ENCODE data around the gene CILP.
"Not testable (repeated sequence)": the region's sequence is repeated elsewhere in the genome, so short reads cannot be mapped to it uniquely, and the experiment has no call there.

CILP gene, protein sequence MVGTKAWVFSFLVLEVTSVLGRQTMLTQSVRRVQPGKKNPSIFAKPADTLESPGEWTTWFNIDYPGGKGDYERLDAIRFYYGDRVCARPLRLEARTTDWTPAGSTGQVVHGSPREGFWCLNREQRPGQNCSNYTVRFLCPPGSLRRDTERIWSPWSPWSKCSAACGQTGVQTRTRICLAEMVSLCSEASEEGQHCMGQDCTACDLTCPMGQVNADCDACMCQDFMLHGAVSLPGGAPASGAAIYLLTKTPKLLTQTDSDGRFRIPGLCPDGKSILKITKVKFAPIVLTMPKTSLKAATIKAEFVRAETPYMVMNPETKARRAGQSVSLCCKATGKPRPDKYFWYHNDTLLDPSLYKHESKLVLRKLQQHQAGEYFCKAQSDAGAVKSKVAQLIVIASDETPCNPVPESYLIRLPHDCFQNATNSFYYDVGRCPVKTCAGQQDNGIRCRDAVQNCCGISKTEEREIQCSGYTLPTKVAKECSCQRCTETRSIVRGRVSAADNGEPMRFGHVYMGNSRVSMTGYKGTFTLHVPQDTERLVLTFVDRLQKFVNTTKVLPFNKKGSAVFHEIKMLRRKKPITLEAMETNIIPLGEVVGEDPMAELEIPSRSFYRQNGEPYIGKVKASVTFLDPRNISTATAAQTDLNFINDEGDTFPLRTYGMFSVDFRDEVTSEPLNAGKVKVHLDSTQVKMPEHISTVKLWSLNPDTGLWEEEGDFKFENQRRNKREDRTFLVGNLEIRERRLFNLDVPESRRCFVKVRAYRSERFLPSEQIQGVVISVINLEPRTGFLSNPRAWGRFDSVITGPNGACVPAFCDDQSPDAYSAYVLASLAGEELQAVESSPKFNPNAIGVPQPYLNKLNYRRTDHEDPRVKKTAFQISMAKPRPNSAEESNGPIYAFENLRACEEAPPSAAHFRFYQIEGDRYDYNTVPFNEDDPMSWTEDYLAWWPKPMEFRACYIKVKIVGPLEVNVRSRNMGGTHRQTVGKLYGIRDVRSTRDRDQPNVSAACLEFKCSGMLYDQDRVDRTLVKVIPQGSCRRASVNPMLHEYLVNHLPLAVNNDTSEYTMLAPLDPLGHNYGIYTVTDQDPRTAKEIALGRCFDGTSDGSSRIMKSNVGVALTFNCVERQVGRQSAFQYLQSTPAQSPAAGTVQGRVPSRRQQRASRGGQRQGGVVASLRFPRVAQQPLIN

DNA sequence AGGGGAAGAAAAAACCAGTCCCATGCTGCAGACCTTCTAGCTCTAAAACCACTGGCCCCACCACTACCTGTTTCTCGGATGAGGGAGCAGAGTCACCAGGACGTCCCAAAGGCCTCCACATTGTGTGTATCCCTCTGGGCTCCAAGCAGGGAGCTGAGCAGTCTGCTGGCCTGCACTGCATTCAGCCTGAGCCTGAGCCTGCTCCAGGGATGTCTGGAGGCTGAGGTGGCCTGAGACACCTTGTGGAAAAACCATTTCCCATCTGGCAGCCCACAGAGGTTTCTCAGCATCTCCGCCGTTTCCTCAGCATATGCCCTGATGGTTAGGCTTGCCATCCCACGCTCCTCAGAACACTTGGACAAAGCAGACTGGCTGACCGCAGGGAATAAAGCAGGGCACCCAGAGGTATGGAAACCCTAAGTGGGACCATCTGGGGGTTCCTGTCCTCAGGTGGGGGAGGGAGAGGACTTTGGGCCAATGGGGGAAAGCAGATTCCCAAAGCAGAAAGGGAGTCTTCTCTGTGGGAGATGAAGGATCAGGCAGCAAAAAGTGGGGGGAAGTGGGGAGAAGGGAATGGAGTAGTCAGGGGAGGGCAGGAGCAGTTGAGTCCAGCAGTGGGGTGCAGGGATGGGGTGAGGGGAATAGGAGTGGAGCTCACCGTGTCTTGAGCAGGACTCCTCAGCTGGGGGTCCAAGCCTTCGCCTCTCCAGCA lies at the start of gene CILP:
CILP (minus strand) TSS at position 704 of the 712 bp plus-strand sequence. CDS start 1,718 bp downstream, outside the sequence.
- no peak for DNase-seq

DNA sequence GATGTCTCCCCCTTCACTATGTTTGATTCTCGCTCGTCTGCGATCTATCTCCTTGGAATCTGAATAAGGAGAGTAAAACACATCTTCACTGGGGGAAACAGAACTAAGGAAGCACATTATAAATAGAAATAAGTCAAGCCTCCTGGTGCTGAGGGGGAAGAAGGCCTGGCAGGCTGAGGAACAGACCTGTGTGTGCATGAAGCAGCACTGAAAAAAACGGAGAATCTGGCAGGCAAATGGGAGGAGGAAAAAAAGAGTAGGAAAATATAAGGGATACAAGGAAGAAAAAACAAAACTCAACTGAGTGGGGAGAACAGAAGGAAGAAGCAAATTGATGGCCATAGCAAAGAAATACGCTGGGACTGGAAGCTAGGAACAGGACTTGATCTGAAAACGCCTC lies 49.7 kb upstream of the CILP start:
- no peak for DNase-seq

DNA sequence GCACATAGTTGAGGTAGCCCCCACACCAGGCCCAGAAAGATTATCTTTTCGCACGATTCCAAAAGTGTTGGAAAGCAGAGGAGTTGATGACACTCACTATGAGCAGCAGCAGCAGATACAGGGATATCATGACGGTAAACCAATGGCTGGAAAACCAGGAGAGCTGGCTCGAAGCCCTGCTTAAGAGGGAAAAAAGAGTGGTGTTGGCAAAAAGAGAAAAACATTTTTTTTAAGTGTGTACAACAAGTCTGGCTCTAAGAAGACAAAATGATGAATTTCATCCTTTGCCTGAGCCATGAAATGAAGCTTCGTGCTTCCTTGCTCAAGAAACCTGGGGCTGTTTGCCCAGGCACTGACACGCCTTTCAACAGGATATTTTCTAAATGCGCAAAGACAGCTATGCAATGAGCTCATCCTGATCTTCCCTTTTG lies 48.1 kb upstream of the CILP start:
- no peak for DNase-seq

DNA sequence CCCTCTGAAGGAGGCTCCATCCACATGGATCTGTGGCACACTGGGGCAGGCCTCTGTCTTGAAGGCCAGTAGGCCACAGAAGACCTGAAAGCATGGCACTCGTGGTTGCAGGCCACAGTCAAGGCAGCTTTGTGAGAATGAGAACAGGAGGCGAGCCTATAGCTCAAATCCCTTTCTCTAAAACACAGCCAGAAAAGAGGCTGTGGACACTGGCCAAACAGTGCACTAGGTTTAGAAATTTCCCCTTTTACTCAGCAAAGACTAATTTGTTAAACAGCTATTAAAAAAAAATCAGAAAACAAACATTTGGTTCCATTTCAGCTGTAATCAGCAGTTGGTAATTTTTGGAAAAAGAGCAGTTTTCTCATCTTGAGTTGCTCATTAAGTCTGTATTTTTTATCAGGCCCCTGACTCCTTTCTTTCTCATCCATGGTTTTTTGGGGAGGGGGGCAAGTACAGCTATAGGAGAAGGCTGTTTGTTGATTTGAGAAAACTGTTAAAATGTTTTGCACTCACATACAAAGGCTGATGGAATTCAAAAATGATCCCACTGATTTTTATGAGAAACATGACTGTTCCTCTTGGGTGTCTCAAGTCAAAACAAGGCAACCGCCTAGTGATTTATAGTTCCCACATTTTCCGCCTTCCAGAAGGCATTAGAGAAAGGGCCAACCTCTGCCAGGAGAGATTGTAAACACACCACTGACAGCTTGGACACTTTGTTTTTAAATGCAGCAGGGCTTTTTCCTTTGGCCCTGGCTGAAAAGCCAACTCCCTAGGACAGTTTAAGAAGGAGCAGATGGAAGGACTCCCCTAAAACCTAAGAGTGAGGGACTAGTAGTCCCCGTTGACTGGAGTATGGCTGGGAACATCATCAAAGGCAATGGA lies 47.3 kb upstream of the CILP start:
- no peak for DNase-seq

DNA sequence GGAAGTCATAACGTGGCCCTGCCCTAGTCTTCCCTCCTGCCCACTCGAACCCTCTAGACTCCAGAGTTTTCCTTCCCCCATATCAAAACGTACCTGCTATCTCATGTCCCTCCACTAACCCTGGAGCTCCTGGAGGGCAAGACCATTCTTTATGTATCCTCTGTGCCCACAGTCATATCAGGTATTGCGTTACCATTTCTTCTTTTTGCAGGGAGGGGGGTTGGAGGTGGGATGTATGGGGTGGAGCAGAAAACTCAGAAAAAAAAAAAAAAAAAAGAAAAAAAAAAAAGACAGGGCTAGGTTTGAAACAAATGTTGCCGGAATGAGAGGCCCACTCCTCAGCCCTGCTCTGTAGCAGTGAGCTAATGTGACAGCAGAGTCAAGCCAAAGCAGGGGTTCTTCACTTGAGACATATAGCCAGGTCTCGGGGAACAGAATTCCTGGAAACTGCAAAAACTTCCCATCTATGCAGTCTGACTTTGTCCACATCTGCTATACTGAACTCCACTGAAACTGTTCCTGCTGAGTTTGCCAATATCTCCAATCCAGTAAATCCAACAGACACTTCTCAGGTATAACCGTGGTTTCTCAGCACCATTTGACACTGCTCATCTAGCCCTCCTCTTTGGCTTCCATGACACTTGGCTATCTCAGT lies 44.3 kb upstream of the CILP start:
- no peak for DNase-seq

DNA sequence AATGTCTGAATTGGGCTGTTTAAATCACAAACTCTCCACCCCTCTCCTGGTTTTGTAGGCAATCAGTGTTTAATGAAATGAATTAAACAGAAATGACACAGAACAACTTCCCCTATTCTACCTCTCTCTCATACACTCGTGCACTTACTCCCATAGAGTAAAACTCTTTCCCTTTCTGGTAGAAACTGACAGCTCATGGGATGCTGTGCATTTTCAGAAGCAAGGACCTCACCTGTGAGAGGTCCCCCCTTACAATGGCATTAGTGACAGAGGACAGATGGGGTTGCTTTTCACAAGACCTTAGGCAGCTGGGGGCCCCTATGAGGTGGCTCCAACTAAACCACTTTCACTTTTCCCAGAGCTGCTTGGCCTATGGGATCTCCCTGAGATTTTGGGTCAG lies 43.5 kb upstream of the CILP start:
- DNase-seq: no peak

DNA sequence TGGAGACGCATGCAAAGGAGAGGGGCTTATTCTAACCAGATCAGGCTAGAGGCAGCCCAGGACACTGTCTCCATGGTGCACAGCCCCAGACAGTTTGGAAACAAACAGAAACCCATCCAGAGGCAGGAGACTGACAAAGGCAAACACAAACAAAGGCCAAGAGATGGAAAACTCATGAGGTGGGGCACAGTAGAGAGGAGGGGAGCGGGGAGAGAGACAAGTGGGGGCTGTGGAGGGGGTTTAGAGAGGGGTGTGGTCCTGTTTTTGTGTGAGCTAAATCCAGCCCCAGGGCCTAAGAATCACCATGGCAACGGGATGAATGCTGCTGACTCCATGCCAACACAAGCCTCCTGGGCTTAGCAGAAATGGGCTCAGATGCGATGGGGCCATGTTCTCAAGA lies 43.1 kb upstream of the CILP start:
- no peak for DNase-seq

DNA sequence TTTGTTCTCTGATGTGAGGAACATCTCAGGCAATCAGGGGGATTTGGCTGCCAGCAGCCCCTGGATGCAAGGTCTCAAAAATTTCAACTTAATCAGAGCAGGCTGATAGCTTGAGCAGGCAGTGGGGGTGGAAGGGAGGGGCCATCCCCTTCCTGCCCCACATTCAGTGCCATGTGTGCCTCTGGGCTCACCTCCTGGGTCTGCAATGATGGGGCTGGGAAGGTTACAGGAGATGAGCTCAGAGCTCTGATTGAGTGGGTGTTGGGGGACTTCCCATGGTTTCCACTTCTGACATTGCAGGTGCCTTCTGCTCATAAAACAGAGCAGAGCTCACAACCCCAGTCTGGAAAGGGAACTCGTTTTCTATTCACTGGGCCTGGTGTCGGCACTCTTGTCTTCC lies 38.4 kb upstream of the CILP start:
- DNase-seq: peak; percentile 84

DNA sequence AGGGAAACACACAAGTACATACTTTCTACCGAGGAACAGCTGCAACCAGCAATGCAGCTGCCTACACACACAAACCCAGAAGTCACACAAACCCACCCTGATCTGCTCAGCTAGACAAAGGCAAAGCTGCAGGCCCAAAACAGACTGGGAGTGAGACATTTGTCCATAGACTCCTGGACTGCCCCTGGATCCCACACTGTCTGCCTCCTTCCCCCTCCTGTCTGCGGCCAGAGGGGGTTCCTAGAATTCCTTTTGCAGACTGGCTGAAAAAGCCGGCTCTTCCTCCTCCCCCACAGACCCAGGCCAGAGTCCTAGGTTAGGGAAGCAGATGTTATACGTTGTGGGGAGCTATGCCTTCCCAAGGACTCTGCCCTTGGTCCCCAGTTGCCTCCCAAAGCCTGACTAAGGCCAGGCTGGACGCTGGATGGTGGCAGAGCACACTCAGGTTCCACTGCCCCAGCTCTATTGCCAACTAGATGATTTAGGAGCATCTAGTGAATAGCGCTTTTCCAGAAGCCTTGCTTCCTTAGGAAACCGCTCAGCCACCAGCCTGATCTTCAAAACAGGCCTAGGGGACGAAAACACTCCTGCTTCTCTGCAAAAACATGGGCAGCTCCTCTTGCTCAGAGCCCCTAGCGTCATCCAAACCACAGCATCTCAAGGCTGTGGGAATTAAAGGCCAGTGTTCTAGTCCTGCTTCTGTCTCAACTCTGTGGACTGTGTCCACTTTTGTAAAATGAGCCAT lies 37.4 kb upstream of the CILP start:
- DNase-seq: no peak

DNA sequence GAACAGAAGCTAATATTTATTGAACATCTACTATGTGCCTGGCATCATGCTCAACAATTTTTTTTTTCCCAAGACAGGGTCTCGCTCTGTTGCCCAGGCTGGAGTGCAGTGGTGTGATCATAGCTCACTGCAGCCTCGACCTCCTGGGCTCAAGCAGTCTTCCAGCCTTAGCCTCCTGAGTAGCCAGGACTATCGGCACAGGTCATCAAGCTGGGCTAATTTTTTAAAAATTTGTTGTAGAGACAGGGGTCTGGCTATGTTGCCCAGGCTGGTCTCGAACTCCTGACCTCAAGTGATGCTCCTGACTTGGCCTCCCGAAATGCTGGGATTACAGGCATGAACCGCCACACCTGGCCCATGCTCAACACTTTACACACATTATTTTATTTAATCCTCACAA lies 35.7 kb upstream of the CILP start:
- no peak for DNase-seq

DNA sequence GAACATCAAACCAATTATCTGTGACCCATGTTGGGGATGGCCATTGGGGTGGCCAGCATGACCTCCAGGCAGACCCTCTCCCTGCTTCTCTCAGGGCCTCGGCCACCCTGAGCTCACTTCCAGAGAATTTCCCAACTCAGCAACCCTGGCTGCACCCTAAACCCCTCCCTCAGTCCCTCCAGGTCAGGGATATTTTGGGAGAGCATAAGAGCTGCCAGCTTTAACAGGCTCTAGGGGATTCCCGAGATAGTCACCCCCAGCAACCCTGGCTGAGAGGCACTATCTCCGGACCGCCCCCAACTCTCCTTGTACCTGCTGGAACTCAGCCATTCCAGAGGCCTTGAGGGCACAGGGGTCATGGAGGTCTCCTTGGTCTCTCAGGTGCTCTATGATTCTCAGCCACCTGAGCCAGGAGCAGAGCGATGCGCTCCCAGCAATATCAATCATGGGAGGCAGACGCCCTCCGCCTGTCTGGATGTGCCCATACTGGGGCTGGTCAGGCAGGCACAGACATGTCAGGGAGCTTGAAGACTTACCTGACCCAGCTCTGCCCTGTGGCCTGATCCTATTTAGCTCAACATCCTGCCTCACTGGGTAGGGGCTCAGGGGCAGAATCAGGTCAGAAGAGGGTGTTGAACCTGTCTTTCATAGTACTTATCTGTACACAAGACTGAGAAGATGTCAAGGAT lies 34.9 kb upstream of the CILP start:
- DNase-seq: no peak

DNA sequence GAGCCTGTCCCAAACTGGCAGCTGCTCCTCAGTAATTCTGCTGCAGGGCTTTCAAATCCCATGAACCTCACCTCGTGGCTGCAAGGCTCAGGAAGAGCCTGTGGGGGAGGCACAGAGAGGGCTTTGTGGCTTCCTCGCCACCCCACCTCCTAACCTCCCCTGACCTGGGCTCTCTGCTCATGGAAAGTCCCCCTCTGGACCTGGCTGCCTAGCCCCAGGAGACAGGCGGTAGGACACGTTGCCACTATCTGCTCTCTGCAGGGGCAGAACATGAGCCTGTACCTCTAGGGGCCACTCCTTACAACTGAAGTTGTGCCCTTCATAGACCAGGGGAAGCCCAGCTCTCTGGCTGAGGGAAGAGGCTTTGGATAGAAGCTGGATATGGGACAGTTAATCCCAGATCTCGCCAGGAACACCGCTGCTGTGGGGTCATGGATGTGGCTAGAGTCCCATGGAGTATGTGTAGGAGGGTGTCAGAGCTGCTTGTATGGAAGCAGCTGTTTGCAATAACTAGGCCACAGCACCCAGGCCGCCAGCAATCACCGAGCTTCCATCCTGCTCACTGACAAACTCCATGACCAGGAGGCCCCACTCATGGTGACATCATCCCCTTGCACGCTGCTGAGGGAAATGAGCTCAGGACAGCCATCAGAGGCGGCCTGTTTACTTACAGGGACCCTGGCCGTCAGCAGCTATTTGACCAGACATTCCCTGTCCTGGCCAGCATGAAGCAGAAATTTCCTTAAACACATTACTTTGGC lies 34.0 kb upstream of the CILP start:
- DNase-seq: no peak

DNA sequence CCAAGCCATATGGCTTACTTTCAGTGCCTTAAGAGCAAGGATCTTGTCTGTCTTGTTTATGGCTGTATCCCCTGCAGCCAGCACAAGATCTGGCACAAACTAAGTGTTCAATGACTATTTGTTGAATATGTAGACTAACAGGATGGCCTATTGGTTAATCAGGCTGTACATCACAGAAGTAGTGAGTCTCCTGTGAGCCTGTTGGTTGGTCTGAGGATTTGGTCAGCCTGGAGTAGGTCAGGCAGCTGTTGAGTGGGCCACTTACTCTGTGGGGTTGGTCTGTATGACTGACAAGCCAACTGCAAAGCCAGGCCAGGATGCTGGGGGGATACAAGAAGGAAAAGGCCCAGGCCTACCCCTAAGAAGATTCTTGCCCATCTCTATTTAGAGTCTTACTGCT lies 33.4 kb upstream of the CILP start:
- DNase-seq: no peak

DNA sequence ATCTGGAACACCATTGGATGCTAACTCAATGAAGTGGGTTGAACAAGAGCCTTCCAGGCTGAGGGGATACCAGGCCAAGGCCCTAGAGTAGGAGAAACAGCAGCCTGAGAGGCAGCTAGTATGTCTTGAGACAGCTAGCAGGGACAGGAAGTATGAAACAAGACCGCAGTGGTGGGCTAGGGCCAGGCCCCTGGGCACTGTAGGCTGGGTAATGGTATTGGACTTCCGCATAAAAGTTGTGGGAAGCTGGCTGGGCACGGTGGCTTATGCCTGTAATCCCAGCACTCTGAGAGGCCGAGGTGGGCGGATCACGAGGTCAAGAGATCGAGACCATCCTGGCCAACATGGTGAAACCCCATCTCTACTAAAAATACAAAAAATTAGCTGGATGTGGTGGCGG lies 25.2 kb upstream of the CILP start:
- DNase-seq: not testable (repeated sequence)

DNA sequence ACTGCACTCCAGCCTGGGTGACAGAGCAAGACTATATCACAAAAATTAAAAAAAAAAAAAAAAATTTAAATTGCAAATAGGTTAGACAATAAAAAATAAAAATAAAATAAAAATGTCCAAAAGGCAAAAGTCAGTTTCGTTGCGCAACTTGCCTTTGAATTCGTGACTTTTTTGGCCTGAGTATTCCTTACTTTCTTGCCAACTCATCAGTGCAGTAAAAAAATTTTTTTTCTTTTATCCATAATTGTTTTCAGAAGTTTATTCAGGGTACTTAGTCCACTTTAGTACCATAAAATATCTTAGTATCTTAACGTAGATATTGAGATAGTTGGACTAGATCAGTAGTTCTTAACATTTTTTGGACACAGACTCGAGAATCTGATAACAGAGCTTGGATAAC lies 22.4 kb upstream of the CILP start:
- no peak for DNase-seq

DNA sequence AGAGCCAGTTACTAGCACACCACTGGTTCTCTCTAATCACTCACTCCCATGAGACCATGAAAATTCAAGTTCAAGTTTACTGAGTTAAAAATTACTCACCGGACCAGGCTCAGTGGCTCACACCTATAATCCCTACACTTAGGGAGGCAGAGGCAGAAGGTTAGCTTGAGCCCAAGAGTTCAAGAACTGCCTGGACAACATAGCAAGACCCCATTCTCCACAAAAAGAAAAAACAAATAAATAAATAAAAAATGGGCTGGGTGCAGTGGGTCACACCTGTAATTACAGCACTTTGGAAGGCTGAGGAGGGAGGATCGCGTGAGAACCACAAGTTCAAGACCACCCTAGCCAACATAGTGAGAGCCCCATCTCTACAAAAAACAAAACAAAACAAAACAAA lies 21.2 kb upstream of the CILP start:
- no peak for DNase-seq

DNA sequence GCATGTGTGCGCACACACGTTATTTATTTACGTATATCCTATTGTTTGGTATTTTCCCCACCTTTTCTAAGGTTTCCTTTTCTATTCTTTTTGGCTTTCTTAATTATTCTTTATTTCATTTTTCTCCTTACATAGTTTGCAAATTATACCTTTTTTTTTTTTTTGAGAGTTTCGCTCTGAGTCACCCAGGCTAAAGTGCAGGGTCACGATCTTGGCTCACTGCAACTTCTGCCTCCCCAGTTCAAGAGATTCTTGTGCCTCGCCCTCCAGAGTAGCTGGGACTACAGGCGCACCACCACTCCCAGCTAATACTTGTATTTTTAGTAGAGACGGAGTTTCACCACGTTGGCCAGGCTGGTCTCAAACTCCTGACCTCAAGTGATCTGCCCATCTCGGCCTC lies 20.0 kb upstream of the CILP start:
- no peak for DNase-seq

DNA sequence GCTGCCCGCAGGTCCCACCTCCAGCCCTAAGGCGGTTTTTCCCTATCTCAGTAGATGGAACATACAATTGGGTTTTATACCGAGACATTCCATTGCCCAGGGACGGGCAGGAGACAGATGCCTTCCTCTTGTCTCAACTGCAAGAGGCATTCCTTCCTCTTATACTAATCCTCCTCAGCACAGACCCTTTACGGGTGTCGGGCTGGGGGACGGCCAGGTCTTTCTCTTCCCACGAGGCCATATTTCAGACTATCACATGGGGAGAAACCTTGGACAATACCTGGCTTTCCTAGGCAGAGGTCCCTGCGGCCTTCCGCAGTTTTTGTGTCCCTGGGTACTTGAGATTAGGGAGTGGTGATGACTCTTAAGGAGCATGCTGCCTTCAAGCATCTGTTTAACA lies 15.6 kb upstream of the CILP start:
- not testable (repeated sequence) for DNase-seq

DNA sequence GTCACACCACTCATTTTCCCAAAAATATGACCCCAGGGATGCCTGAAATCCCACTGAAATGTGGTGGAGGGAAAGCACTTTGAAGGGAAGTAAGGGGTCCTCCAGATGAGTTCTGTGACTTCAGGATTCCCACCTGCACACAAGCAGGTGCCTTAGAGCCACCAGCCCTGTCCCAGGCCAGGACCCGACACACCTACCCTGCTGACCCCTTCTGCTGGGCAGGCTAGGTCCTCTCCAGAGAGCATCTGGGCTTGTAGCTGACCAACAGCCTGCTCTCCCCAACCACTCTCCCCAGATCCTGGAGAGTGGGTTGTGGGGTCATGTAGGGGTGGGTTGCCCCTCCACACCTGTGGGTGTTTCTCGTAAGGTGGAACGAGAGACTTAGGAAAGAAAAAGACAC lies 14.9 kb upstream of the CILP start:
- DNase-seq: no peak
